ENCODE results near the gene ASB6.

- no peak for TF ChIP-seq CTCF (IDR thresholded peaks at IDR 0.05; ENCODE audit: insufficient read depth, low read length)
- no peak for TF ChIP-seq POLR2AphosphoS5 (IDR thresholded peaks at IDR 0.05; ENCODE audit: low read depth)
- TF ChIP-seq REST (IDR thresholded peaks at IDR 0.05; ENCODE audit: insufficient replicate concordance, low read depth), result no peak
- no peak for TF ChIP-seq SPI1 (IDR thresholded peaks at IDR 0.05; ENCODE audit: borderline replicate concordance, low read depth)
These were observed 2.4 kb upstream of the ASB6 start for GRCh38 chr9:129644365-129644764.

Measured in HL-60 (cell line).